HL-60 (cell line): ENCODE results near the gene ANGPTL3.
"Not testable (repeated sequence)": the region's sequence is repeated elsewhere in the genome, so short reads cannot be mapped to it uniquely, and the experiment has no call there.

ENCODE experiments used
- DNase-seq, 2 experiments: peaks; one replicate each; pipeline ENCODE4 v3.0.0-alpha.2; 2010 to 2020; ENCODE audit warnings: low read depth in 1 of 2, low spot score in 1 of 2
- H3K27ac ChIP-seq: fragments of 250-450 bp; sonication (Bioruptor Pico); replicated peaks from 2 replicates; pipeline ENCODE4 v1.5.1; 2020; ENCODE audit warnings: mild to moderate bottlenecking, moderate library complexity
- H3K27me3 ChIP-seq: fragments of 250-450 bp; sonication (Bioruptor Pico); 2 replicates; pipeline ENCODE4 v1.5.1; 2021; ENCODE audit warnings: mild to moderate bottlenecking, moderate library complexity; ENCODE audit not compliant: insufficient read depth, poor library complexity, severe bottlenecking
- H3K4me3 ChIP-seq: replicated peaks from 2 replicates; pipeline ENCODE4 v1.5.1; 2011; ENCODE audit warnings: mild to moderate bottlenecking, control low read depth, low read length; ENCODE audit not compliant: insufficient read depth
- GABPA ChIP-seq: IDR thresholded peaks from 2 replicates; pipeline ENCODE4 v1.6.1; 2012; ENCODE audit warnings: low read depth
- POLR2AphosphoS5 ChIP-seq: IDR thresholded peaks from 2 replicates; pipeline ENCODE4 v1.6.1; 2012; ENCODE audit warnings: low read depth
- REST ChIP-seq: IDR thresholded peaks from 2 replicates; pipeline ENCODE4 v1.6.1; 2012; ENCODE audit warnings: low read depth; ENCODE audit not compliant: insufficient replicate concordance
- SPI1 ChIP-seq: IDR thresholded peaks from 2 replicates; pipeline ENCODE4 v1.6.1; 2012; ENCODE audit warnings: low read depth, mild to moderate bottlenecking, borderline replicate concordance
- TF ChIP-seq, protein P1 (sequence below): IDR thresholded peaks from one replicate; pipeline ENCODE4 v1.5.1; 2011; ENCODE audit warnings: low read length, control low read depth, inconsistent platforms; ENCODE audit not compliant: insufficient read depth

The ANGPTL3 gene

GRCh38 chr1:62608905-62609304, 11.6 kb downstream of the ANGPTL3 start:
- no peak overlapping the region for H3K27ac ChIP-seq
- H3K27me3 ChIP-seq: no peaks in the 10 kb centered on the region
- H3K4me3 ChIP-seq: no peak overlapping the region
- TF ChIP-seq, protein P1, sequence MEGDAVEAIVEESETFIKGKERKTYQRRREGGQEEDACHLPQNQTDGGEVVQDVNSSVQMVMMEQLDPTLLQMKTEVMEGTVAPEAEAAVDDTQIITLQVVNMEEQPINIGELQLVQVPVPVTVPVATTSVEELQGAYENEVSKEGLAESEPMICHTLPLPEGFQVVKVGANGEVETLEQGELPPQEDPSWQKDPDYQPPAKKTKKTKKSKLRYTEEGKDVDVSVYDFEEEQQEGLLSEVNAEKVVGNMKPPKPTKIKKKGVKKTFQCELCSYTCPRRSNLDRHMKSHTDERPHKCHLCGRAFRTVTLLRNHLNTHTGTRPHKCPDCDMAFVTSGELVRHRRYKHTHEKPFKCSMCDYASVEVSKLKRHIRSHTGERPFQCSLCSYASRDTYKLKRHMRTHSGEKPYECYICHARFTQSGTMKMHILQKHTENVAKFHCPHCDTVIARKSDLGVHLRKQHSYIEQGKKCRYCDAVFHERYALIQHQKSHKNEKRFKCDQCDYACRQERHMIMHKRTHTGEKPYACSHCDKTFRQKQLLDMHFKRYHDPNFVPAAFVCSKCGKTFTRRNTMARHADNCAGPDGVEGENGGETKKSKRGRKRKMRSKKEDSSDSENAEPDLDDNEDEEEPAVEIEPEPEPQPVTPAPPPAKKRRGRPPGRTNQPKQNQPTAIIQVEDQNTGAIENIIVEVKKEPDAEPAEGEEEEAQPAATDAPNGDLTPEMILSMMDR: no peak
- TF ChIP-seq POLR2AphosphoS5 (no peak), SPI1 (no peak), GABPA (no peak), REST (no peak)
- no peak for DNase-seq

GRCh38 chr1:62610588-62610987, 13.3 kb downstream of the ANGPTL3 start:
- not testable (repeated sequence) for H3K27me3 ChIP-seq, H3K4me3 ChIP-seq, H3K27ac ChIP-seq, DNase-seq

- Histone ChIP-seq H3K27ac (no peak overlapping the region), H3K4me3 (no peak overlapping the region), H3K27me3 (no peaks in the 10 kb centered on the region)
- no peak for TF ChIP-seq GABPA
- no peak for TF ChIP-seq REST
- TF ChIP-seq SPI1: no peak
- TF ChIP-seq POLR2AphosphoS5: no peak
- TF ChIP-seq, protein P1: no peak
- no peak for DNase-seq
Observed at GRCh38 chr1:62612770-62613169, 15.4 kb downstream of the ANGPTL3 start.

GRCh38 chr1:62613325-62613727, 16.0 kb downstream of the ANGPTL3 start:
- no peak for DNase-seq
- TF ChIP-seq GABPA (no peak), POLR2AphosphoS5 (no peak), REST (no peak), SPI1 (no peak)
- TF ChIP-seq, protein P1: no peak
- Histone ChIP-seq H3K27ac (no peak overlapping the region), H3K4me3 (no peak overlapping the region), H3K27me3 (no peaks in the 10 kb centered on the region)
